PC-9 (cell line): ENCODE results near the gene STK32A.

Experiments used
- CTCF ChIP-seq: fragments of 200-600 bp; sonication (generic); conservative IDR thresholded peaks from 2 replicates; pipeline ENCODE4 v1.6.1; 2017; ENCODE audit warnings: mixed run types, antibody characterized with exemption, mild to moderate bottlenecking, moderate library complexity
- EZH2 ChIP-seq: fragments of 200-600 bp; sonication (generic); IDR thresholded peaks from 2 replicates; pipeline ENCODE4 v1.8.0; 2017; ENCODE audit warnings: antibody characterized with exemption, low read depth

- peak; percentile 90 for TF ChIP-seq CTCF
- TF ChIP-seq EZH2: no peak
Observed at GRCh38 chr5:147188200-147189108, 46.4 kb upstream of the STK32A start.
